GM21360 (cell line): ENCODE measurements around the gene PIP5K1B.

Source experiments
- ATAC-seq: cut with Tn5 transposase; IDR thresholded peaks from one replicate; pipeline ENCODE4 v1.9.1; 2021; ENCODE audit warnings: mild to moderate bottlenecking, moderate library complexity; ENCODE audit not compliant: unreplicated experiment

PIP5K1B gene

DNA sequence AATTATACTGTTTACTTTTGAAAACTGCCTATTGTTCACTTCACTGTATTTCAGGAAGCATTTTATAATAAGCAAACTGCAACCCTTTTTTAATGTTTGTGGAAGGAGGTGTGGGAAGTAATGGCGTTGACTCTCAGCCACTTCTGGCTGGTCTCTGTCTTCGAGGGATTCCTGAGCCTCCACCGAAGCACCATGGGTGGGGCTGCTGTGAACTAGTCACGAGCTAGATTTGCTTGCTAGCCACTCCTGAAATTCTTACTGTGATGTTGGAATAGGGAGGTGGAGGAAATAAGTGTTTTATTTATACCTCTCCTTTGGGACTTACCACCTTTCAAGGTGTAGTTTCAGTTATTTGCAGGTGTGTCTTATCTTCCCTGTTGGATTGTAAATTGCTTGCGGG lies 26.8 kb downstream of the PIP5K1B start:
- ATAC-seq, result no peak

DNA sequence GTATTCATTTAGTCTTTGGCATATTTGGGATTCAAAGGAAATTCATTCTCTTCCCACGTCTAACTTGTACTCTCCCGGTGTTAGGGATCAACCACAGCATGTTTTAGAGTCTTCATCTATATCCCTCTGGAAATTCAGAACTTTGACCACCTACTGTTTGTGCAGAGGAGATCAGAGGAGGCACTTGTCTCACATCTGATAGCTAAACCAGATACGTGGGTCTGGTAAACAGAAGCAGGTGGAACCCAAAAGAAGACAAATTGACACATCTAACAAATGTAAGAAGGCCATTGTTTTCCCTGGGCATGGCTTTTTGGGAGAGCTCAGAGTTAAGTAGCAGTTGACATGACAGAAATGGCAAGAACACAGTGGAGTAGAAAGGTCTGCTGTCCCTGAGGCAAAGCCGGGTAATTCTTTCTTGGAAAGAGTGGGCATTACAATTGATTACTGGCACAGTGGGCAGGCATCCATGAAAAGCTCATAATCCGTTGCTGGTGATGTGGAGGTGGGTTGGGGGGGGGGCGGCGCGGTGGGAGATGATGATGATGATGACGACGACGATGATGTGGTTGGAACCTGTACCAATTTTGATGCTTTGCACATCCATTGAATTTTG lies 27.5 kb downstream of the PIP5K1B start:
- ATAC-seq, result no peak

DNA sequence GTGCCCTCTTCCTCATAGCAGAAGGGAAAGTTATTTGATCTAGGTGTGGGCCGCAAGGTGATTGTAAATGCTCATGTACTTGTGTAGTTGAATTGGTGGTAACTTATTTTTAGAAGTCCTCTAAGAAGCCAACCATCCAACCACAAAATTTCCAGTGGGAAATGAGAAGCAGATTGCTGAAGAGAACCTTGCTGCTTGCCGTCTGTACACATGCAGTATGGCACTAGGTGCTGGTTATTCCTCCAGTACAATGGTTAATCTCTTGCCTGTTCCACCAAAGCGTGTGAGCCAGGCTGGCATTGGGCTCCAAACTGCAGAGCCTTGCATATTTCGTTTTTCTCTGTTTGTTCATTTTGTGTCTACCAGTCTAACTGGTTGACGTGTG lies 28.0 kb downstream of the PIP5K1B start:
- no peak for ATAC-seq

DNA sequence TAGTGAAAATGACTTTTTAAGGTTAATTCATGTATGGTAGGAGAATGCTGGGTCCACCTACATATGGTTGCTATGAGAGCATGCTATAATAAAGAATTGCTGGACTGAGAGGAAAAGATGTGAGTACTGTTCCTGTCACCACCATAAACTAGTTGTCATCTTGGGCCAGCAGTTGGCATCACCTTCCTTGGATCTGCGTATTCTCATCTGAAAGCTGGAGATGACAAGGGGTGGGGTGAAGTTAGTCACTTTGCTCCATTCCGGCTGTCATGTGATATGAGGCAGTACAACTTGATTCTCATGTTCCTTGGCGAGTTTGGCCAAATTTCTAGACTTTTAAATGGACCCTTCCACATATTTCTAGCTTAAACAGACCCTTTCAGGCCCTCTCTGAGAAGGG lies 33.3 kb downstream of the PIP5K1B start:
- no peak for ATAC-seq

DNA sequence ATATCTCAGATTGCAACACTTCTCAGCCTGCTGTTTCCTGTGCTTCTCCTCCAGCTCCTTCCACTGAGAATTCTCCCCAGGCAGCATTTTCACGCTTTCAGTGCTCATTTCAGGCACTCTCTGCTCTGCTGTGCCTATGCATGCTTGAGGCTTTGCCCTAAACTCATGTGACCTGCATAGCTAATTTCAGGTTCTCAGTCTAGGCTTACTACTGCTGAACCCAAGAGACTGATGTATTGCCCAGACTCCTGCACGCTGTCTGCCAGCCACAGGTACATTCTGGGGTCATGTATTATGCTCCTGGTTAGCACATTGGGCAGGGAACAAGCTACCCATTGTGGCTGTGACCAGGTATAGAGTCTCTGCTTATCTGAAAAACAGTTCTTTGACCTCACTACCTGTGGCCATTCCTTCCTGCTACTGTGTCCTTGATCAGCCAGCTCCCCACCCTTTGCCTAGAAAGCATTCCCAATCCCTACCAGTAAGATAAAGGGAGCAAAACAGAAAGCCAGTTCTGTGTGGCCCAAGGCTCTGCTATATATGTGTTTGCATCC lies 34.7 kb downstream of the PIP5K1B start:
- ATAC-seq, result no peak

DNA sequence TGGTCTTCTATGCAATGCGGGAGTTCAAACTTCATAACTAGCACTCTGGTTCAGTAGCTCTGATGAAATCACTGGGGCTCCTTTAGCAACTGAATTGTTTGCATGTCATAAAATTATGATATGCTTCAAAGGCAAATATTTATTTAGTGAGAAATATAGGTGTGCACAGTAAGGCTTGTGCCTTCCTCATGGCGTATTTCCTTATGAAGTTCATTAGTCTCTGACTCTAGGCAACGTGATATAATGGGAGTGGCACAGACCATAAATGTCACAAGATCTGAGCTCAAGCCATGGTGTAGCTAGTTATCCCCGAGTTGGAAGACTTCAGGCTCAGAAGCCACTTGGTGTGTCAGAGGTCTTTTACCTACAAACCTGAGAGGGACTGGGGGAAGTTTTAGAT lies 35.5 kb downstream of the PIP5K1B start:
- no peak for ATAC-seq

DNA sequence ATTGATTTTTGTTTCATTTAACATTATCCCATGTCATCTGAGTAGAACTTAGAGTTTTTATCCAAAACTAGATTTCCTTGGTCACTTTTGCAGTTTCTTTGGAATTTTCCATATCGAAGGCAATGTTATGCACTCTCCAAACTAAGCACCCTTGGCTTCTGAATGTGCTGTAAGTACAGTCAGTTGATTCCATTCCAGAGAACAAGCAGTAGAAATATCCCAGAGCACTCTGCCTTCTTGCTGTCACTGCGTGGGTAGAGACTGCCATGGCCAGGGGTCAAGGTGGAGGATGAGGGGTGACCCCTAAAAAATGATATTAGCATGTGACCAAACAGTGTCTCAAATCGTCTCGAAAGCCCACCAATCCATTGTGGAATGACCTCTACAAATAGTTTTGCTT lies 36.2 kb downstream of the PIP5K1B start:
- ATAC-seq, result no peak

DNA sequence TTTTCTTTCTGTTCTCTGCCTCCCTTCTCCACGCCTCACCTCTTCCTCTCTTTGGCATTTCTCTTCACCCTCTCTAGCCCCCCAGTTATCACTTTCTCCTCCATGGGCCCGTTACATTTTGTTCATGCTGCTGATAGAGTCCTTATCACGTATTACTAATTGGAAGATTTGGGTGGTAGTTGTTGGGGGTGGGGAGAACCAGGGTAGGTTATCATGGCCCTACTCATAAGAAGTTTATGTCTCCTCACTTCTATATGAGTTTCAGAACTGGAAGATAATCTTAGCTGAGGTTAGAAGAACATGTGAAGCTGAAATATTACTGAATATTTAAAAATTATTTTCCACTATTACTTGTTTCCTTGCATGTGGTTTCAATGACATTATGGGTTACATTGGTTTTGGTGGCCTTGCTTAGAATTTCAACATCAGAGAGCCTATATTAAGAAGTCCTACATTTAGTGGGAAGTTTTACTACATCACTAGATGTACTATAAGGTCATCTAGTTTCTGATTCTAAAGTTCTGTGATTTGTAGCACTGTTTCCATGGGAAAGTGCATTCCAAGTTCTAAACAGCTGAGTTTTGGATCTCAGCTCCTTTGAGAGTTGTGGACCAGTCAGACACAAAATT lies 36.8 kb downstream of the PIP5K1B start:
- ATAC-seq, result no peak

DNA sequence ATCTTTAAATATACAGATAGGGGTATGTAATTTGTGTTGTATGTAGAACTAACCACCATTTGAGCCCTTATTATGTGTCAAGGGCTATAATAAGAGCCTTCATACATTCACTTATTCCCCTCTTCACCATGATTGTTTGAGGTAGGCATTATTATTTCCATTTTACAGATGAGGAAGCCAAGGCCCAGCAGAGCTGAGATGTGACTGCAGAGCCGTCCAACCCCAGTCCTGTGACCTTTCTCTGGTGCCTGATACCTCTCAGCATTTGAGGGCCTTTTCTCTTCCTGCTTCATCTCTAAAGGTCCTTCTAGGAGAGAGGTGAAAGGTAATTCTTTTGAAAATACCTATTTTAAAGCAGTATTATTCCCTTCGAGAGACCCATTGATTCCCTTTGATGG lies 37.3 kb downstream of the PIP5K1B start:
- ATAC-seq, result no peak

DNA sequence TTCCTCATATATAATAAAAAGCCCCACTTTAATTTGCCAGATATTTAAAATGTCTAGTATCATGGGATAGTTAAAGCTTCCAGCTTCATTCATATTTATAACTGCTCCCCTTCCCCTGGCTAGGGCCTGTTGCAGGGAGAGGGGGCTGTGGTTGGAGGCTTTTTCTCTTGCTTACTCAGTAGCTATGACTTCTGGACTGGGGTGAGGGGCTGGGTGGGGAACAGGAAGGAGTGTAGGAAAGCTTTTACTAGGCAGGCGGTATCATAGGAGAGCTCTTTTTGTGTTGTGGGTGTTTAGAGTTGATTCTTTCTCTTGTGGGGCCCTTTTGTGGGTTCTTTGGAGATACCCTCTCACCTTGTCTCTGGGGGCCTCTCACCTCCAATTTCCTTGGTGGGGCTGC lies 39.4 kb downstream of the PIP5K1B start:
- ATAC-seq, result no peak

DNA sequence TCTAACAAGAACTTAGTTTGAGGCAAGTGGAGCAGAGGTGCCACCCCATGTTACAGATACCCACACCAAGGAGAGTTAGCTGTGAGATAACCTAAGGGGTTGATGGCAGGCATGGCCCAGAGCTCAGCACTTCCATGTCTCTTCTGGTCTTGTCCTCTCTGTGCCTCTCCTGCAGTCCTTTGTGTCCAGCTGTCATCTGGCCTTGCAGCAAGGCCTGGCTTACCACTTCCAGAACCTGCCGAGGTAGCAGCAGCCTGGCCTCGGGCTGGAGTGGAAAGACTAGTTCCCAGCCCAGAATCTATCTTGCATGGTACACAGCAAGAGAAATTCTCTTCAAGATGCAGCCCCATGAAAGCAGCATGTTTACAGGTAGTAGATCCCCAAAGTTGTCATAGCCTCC lies 41.5 kb downstream of the PIP5K1B start:
- no peak for ATAC-seq

DNA sequence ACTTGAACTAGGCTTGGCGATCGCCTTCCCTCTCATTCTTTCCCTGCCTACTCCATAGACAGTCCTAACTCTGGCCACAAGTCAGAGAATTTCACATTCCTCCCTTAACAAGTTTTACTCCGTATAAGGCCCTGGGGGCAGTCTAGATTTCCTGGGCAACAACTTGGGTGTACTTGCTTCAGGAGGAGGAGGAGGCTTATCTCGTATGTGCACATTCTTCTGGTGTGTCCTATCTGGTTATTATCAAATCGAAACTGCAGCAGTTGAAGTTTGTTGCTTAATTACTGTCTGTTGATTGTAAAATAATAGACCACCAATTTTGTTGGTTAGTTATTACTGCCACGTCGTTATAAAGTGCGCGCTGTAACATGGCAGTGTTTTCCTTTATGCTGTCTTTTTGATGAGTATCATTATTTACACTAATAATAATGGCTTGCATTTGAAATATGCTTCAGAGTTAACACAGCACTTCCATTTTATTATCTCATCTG lies 42.0 kb downstream of the PIP5K1B start:
- ATAC-seq, result no peak

DNA sequence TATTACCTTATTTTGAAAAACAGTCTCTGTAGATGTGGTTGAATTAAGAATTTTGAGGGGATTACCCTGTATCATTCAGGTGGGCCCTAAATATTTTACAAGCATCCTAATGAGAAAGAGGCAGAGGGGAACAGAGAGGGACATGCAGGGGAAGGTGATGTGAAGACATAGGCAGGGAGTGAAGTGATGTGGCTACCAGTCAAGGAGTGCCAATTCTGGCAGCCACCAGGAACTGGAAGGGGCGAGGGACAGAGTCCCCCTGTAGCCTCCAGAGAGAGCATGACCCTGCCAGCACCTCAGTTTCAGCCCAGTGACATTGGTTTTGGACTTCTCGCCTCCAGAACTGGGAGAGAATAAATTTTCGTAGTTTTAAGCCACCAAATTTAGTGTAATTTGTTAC lies 44.1 kb downstream of the PIP5K1B start:
- ATAC-seq, result no peak

DNA sequence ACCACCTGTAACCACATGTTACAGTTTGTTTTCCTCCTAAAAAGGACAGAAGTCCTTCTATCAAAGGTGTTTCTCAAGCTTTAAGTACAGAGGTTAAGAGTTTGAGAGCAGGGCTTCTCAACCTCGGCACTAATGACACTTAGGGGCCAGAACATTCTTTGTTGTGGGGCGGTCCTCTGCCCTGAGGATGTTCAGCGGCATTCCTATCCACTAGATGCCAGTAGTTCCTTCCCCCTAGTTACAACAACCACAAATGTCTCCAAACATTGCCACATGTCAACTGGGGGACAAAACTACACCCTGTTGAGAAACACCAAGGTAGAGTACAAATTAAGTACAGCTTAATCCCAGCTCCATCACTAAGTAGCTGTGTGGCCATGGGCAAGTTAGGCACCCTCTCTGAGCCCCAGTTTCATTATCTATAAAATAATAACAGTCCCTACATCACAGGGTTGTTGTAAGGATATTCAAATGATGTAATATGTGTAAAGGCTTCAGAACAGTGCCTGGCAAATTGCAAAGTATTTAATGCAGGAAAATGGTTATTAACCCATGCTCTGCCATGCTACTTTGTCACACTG lies 44.6 kb downstream of the PIP5K1B start:
- no peak for ATAC-seq

DNA sequence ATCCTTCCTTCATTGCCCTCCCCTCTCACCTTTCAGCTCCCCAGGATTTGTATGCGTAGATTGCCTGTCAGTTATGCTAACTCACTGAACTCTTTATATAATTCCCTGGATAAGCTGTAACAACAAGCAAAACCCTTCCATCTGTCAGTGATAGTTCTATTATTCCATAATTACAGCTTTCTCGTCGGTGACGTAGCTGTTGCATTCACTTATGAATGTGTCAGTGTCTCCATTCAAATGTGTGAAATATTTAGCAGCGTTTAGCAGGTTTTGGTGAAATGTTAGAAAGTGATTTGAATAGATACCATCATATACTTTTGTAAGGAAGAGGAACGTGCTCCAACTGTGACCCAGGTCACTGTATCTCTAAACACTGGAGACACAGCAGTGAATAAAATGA lies 45.2 kb downstream of the PIP5K1B start:
- ATAC-seq, result no peak

DNA sequence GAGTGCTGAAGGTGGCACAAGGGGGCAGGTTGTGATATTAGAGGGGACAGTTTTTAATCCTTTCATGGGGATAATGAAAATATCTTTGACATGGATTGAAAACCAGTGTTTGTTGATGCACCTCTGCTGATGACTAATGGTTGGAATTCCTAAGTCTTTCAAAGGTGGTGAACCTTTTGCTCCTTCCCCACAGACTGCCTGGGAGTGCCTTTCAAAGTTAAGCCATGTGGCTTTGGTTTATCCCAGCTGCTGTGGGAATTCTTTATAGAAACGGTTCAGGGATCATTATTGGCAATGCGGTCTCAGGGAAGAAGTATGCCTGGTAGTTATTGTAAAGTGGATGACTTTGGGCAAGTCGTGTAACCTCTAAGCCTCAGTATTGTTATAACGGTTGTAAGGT lies 45.7 kb downstream of the PIP5K1B start:
- ATAC-seq, result no peak

DNA sequence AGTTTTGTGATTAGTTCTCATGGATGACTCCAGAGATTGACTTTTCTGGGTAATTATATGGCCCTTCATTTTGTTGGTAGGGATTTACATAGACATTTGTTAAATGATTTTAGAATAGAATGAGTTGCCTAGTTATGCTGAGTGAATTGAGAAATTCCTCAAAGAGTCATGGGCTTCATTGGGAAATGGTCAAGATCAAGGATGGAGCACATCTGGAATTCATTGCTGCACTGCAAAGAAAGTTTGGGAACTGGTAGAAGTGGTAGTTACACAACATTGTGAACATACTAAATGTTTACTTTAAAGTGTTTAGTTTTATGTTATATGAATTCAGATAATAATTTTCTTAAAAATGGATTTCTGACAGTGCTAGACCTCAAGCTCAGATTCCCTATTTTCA lies 46.5 kb downstream of the PIP5K1B start:
- no peak for ATAC-seq

DNA sequence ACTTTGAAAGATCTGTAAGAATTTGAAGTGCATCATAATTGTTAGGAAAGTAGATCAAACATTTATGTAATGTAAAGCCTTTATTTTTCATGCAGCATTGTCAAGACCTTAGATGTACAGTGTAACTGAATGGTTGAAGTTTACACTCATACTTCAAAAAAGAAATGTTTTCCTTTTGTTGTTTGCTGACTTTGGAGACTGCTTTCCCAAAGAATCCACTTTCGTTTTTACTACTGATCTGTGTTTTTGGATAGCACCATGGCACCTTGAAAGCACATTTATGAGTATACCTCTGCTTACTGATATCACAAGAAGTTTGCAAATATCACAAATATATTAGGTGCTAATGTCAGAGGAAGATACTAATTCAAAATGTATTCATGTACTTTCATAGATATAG lies 50.0 kb downstream of the PIP5K1B start:
- no peak for ATAC-seq

DNA sequence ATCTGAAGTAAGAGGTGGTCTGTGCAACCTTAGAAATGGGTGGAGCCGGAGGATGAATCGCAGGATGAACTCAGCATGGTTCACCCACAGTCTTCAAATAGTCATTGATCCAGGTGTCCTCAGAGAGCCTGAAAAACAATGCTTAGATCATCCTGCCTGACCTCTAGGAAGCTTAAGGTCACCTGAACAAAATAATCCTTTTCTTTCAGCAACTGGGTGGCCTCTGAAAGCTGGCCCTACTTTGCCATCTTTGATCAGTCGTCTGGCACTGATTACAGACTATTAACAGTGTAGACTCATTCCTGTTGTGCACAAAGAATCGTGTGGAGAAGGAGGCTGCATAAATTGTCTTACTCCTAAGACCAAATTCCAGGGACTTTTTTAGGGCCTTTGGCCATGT lies 50.7 kb downstream of the PIP5K1B start:
- ATAC-seq, result no peak

DNA sequence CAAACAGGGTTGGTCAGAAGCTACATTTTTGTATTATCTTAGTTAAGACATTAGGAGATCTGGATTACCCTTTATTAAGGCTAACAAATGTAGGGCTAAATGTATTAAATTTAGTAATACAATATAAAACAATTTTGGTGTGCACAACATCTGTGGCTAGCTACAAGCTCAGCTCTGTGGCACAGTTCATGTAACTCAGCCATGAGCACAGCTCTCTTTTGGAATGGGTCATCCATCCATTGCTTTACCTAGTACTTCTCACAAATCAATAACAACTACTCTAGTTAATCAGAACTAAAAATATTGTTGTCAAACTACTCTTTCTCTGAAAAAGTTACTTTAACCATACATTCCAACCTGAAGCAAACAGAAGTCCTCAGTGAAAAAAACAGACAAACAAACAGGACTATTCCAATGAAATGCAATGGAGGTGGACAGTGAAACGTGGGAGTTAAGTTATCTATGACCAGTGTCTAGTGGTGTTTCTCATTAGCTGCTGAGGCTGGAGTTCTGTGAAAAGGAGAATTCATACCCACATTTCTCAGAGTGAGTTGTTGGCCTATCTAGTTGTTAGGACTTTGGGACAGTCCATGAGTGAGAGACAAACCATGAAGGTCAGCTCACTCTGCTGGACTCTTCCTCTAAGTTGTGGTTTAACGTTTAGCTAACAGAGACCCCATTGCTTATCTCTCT lies 55.1 kb downstream of the PIP5K1B start:
- ATAC-seq, result no peak

DNA sequence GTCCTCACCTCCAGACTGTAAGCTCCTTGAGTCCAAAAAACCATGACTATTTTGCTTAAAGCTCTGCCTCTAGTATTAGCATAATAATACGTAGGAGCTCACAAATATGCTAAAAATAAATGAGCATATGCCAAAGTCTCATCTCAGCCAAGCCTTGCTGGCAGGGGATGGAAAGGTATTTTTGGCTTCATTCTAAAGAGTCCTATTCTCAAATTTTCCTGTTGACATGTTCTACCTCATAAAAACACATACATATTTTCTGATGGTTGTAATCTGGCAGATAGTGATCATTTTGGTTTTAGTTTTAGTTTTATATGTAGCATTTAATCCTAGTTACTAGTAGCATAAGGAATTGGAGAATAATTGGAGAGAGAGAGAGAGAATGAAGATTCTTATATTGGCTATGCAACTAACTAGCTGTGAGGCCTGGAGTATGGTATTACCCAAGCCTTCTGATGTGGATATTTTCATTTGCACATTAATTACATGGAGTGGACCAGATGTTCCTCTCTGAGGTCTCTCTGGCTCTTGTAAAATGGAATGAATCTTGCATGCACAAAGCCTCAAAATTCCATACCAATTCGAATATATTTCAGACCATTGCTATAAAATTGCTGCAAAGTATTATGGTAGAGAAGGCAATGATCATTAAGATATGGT lies 55.8 kb downstream of the PIP5K1B start:
- no peak for ATAC-seq
